OCI-LY7 (cell line): ENCODE data around the gene CHSY3.

ENCODE experiments used
- EZH2phosphoT487 ChIP-seq: fragments of 200-600 bp; sonication (generic); IDR thresholded peaks from 2 replicates; pipeline ENCODE4 v1.6.1; 2018; ENCODE audit warnings: low read depth, borderline replicate concordance, mild to moderate bottlenecking, mixed run types, antibody characterized with exemption, low read length, moderate library complexity, mixed read lengths
- TF ChIP-seq, protein P1 (sequence below): fragments of 200-600 bp; sonication (generic); conservative IDR thresholded peaks from 2 replicates; pipeline ENCODE4 v1.5.1; 2014; ENCODE audit warnings: mild to moderate bottlenecking, antibody characterized with exemption, low read length, moderate library complexity, mixed read lengths

DNA sequence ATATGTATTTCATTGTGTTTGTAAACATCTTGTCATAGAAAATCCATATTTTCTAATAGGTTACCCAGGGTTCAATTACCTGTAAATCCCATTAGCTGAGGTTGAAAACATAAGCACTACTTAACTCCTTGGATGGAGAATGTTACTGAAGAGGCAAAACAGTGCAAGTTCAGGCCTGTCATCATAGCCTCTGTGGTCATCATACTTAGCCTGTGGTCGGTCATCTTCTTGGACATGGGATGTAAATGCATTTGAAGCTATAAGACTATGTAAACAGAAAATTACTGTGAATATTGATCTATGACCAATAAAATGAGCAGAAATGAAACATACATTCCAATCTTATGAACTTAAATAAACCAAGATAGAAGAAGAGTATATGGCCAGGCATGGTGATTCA lies 164.7 kb downstream of the CHSY3 start:
- no peak for TF ChIP-seq EZH2phosphoT487
- TF ChIP-seq, protein P1, sequence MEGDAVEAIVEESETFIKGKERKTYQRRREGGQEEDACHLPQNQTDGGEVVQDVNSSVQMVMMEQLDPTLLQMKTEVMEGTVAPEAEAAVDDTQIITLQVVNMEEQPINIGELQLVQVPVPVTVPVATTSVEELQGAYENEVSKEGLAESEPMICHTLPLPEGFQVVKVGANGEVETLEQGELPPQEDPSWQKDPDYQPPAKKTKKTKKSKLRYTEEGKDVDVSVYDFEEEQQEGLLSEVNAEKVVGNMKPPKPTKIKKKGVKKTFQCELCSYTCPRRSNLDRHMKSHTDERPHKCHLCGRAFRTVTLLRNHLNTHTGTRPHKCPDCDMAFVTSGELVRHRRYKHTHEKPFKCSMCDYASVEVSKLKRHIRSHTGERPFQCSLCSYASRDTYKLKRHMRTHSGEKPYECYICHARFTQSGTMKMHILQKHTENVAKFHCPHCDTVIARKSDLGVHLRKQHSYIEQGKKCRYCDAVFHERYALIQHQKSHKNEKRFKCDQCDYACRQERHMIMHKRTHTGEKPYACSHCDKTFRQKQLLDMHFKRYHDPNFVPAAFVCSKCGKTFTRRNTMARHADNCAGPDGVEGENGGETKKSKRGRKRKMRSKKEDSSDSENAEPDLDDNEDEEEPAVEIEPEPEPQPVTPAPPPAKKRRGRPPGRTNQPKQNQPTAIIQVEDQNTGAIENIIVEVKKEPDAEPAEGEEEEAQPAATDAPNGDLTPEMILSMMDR = no peak
